ENCODE measurements around the gene KCNRG. TPM values are rescaled to one million over a fixed set of nuclear protein-coding genes. Genes with fewer than 3 reads are reported as not detected.
"Not testable (repeated sequence)": the region's sequence is repeated elsewhere in the genome, so short reads cannot be mapped to it uniquely, and the experiment has no call there.

The KCNRG gene, protein sequence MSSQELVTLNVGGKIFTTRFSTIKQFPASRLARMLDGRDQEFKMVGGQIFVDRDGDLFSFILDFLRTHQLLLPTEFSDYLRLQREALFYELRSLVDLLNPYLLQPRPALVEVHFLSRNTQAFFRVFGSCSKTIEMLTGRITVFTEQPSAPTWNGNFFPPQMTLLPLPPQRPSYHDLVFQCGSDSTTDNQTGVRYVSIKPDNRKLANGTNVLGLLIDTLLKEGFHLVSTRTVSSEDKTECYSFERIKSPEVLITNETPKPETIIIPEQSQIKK
- polyA plus RNA-seq (2013, experiment 1 of 2; ENCODE audit: insufficient read length): 0.49 TPM
- polyA plus RNA-seq (2013, experiment 2 of 2; ENCODE audit: insufficient read length): 0.87 TPM

- no peak for DNase-seq
Measured at GRCh38 chr13:50015258-50015657, at the start of gene KCNRG. Gene KCNRG (plus strand): TSS chr13:50015444. CDS start chr13:50015494, 50 bp downstream.

- no peak for DNase-seq
Measured at GRCh38 chr13:49967456-49967855, 47.8 kb upstream of the KCNRG start.

DNA sequence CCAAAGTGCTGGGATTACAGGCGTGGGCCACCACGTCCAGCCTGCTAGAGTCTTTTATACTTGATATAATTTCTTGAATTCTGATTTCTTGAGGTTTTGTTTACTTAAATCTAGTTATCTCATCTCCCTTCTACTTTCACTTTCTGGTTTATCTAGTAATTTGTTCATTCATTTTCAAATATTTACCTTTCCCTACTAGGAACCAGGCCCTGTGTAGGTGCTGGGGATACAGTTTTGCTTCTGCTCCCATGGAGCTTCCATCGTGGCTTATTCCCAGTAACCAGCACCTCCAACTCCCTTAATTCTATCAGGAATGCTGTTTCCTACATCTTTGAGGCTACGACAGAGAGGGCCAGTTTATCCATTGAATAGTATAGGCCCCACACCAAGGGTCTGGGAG, 42.5 kb upstream of the KCNRG start:
- no peak for DNase-seq

DNA sequence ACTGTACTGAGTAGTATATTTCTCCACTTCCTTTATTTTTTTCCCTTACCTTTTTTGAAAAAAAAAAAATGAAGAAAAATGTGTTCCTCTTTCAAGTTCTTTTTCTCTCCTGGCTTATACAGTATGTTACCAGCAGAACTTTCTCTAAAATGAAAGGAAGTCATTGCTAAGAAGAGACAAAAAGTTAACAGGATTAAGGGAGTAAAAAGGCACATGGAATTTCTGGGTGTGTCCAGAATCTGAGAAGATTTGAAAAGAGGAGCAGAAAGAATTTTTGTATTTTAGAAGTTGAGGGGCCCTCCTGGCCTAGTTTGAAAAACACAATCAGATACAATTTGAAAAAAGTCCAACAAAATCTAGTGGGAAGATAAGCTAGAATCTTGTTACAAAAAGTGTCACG, 39.4 kb upstream of the KCNRG start:
- no peak for DNase-seq

DNA sequence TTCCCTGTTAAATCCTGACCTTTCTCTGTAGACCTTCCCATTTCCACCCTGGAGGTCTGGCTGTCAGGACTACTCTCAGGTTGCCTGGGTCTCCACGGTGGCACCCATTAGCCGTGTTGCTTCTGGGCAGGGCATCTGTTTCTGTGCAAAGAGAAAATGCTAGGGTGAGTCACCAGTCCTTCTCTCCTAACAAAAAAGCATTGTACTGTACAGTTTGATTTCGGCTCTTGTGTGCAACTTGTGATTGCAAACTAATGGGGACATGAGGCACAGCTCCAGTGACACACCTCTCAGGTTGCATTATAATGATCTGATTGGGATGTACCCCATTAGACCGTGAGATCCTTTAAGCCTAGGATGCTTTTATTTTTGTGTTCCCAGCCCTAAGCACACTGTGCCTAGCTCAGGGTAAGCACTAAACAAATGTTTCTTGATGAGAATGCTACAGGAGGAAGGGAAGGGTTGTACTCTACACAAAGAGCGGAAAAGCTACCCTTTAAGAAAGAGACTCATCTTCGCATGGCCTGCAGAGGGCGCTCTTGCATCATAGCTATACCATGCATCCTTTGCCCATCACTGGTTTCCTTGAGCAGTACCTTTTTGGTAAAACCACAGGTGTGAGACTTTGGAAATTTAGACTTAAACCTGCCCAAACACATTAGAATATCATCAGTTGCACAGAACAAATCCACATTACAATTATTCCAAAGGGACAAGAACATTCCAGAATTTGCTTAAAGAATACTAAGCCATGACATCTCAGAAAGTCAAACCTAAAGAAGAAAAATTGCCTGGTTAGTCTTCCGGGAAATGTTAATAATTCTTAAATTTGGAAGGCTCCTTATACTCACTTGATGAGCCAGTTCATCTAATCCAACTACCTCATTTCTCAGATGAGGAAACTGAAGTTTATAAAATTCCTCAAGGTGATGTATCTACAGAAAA, 38.7 kb upstream of the KCNRG start:
- peak; percentile 65 for DNase-seq

- no peak for DNase-seq
Measured at GRCh38 chr13:49977992-49978391, 37.3 kb upstream of the KCNRG start.

DNA sequence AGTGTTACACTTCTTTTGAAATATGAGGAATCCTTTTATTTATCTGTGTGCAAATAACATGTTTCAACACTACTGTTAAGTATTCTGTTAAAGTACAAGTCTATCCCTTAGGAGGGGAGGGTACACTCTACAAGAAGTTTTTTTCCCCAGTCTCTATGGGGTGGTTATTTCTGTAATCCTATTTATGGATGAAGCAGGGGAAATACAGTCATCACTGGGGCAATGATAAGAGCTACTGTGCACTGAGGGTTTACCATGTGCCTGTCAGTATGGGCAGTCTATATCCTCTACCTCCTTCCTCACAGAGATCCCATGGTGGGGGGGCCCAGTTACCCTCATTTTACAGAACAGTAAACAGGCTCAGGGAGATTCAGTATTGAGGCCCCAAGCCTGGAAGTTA, 35.0 kb upstream of the KCNRG start:
- no peak for DNase-seq

DNA sequence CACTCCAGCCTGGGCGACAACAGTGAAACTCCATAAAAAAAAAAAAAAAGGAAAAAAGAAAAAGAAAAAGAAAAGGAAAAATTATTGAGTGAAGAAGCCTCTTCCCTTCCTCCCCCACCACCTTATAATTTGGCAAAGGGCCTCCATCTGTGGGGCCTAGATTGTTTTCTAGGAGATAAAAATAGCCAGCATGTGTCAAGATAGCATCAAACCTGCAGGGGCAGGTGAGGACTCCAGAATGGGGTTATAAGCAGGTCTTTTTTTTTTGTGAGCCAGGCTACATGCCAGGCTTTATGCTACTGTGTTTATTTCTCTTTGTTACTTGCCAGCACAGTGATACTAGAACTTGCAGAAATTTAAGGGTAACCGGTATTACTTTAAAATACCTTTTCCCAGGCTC, 30.1 kb upstream of the KCNRG start:
- no peak for DNase-seq

- no peak for DNase-seq
Measured at GRCh38 chr13:49986471-49986870, 28.8 kb upstream of the KCNRG start.

GRCh38 chr13:49990612-49991011, 24.6 kb upstream of the KCNRG start:
- DNase-seq: not testable (repeated sequence)

GRCh38 chr13:49993111-49993510, 22.1 kb upstream of the KCNRG start:
- no peak for DNase-seq

DNA sequence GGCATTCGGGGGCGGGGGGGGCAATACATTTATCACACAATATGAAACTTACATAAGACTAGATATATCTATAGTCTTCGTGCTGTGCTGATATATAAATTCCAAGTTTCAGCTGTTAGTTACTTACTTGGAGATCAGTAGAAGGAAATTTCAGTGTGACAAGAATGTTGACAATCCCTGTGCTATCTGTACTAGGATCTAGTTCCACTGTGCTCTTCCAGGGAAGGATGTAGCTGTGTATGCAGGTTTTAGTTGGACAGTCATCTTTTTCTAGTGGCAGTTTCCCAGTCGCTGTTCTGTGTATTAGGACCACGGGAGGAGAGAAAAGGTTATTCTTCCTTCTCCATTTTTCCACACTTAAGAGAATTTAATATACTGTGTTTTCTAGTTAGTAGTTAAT, 21.6 kb upstream of the KCNRG start:
- no peak for DNase-seq

DNA sequence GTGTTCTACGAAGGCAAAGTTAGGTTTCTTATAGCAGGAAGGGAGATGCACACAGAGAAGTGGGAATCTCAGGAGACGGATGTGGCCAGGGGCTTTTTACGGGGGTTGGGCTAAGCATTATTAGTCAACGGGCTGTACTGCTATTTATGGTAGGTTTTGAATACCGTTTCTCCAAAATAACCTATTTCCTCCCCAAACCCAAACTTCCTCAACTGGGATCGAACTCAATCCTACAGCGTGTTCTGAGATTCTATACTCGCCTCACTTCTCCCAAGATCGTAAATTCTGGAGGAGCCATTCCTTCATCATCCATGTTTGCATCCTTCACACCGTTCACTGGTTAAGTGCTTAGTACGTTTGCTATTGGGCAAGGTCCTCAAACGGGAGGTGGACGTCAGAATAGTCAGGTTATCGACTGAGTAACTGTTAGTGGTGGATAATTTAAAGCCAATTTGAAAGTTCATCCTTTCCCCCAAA, 19.6 kb upstream of the KCNRG start:
- no peak for DNase-seq

GRCh38 chr13:49996161-49996915, 18.9 kb upstream of the KCNRG start:
- DNase-seq: peak; percentile 96

DNA sequence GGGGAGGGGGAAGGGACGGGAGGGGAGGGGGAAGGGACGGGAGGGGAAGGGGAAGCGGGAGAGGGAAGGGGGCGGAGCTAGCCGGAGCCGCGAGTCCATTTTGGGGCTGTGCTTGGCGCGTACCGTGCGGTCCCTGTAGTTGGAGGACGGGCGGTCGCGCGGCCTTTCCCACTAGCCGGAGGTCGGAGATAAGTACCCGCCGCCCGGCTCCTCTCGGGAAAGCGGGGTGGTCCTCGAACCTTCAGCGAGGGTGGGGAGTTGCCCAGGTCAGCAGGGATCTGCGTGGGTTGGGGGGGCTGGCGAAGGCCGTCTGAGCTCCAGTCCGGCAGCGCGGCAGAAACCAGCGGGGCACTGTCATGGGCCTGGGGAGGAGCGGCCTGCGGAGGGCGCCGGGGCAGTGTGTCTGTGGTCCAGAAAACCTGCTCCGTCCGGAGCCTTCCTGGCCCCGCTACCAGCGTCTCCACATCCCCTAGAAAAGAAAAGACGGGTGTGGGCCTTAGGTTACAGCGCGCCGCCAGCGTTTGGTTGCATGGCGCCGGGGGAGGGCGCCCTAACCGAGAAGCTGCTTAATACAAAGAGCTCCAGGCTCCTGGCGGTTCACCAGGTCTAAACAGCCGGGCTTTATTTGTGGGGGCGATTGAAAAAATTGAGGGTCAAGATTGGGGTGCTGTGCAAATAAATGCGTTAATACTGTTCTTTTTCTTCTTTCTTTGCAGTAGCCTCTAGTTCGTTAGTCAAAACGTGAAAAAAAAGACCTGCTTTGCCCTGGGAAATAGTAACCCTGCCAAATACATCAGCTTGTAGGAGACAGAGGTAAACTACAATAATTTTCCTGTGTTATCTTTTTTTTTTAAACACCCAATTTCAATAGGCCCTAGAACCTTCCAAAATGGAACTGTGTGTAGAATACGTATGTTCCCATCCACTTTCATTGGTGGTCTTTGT, 18.0 kb upstream of the KCNRG start, which contains the start of gene TRIM13:
TSS of gene TRIM13 (plus strand) at position 92 of the 945 bp plus-strand sequence. CDS start 14,899 bp downstream, outside the sequence.
- peak; percentile 90 for DNase-seq

- no peak for DNase-seq
Measured at GRCh38 chr13:49997955-49998354, 17.3 kb upstream of the KCNRG start.

DNA sequence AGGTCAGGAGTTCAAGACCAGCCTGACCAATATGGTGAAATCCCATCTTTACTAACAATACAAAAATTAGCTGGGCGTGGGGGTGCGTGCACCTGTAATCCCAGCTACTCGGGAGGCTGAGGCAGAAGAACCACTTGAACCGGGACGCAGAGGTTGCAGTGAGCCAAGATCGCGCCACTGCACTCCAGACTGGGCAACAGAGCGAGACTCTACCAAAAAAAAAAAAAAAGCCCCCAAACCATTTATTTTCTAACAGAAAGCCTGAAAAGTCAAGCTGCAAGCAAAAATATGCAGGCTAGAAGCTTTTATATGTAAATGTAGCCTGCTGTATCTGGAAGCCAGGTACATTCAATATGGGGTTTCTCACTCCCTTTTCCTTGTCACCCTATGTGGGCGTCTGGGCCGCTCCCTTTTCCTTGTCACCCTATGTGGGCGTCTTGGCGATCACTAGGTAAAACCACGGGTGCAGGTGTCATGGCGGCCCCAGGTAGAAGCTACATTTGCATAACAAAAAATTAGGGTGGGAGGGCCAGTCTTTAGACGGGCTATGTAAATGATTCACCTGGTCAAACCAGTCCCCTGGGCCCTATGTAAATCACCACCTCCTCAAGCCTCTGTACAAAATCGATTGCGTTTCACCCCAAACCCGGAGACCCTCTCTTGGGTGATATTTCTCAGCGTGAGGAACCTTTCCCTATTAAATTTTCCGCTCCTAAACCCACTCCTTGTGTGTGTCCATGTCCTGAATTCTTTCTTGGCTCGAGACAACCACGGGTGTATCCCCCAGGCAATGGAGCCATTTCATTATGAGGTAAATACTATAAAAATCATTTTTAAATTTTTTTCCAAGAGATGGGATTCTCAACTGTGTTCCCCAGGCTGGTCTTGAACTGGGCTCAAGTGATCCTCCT, 16.3 kb upstream of the KCNRG start:
- DNase-seq: no peak

DNA sequence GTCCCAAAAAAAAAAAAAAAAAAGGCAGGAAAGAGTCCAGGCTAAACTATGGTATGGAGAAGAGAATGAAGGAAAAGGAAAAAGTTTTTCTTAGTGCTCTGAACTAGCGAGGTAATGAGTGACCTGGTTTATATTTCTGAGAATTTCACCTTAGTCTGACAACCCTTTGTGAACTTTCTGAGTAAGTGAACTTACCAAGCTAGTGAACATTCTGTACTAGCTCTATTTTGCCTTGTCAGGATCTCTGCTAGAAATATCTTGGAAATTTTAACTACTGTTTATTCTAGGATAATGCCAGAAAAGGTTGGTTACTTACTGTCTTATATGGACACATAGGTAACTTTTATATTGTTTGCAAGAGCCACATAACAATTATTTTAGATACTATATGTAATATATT, 14.0 kb upstream of the KCNRG start:
- DNase-seq: no peak

DNA sequence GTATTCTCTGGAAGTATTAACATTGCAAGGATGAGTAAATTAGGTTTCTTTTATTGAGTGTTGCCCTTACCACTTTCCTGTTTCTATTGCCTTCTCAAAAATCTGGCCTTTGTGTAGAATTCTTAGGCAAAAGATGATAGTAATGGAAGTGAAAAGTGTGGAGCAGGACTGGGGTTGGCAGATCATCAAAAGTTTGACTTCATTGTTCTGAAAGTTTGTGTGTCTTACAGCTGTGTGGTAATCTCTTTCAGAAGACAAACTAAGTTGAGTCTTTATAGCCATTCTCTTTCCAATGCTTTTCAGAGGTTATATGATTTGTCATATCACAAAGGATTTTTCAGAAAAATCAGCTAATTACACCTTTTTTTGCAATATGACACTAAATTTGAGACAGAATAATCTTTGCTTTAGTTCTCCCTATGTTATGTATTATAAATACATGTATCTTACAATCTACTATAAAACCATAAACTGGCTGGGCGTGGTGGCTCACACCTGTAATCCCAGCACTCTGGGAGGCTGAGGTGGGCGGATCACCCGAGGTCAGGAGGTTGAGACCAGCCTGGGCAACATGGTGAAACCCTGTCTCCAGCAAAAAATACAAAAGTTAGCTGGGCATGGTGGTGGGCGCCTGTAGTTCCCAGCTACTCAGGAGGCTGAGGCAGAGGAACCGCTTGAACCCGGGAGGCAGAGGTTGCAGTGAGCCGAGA, 8.7 kb upstream of the KCNRG start:
- DNase-seq: no peak

- no peak for DNase-seq
Measured at GRCh38 chr13:50011461-50011860, 3.8 kb upstream of the KCNRG start.

All from fibroblast of skin of scalp (primary cell).